SJCRH30 (cell line): ENCODE data around the gene PROK1. TPM values are rescaled to one million over a fixed set of nuclear protein-coding genes. Genes with fewer than 3 reads are reported as not detected.

Source experiments
- DNase-seq, 2 experiments: peaks; one replicate each; pipeline ENCODE4 v3.0.0-alpha.2; 2015 to 2020
- H3K27ac ChIP-seq: fragments of 250-450 bp; sonication (Bioruptor Pico); 2 replicates; pipeline ENCODE4 v1.5.1; 2020; ENCODE audit warnings: mild to moderate bottlenecking, moderate library complexity
- H3K27me3 ChIP-seq: fragments of 250-450 bp; sonication (Bioruptor Pico); 2 replicates; pipeline ENCODE4 v1.5.1; 2020; ENCODE audit warnings: mild to moderate bottlenecking, moderate library complexity
- H3K36me3 ChIP-seq: fragments of 250-450 bp; sonication (Bioruptor Pico); 2 replicates; pipeline ENCODE4 v1.5.1; 2020; ENCODE audit warnings: mild to moderate bottlenecking, moderate library complexity
- H3K4me1 ChIP-seq: fragments of 250-450 bp; sonication (Bioruptor Pico); 2 replicates; pipeline ENCODE4 v1.5.1; 2020; ENCODE audit warnings: mild to moderate bottlenecking, moderate library complexity
- H3K4me3 ChIP-seq: fragments of 250-450 bp; sonication (Bioruptor Pico); 2 replicates; pipeline ENCODE4 v1.5.1; 2020; ENCODE audit warnings: mild to moderate bottlenecking, moderate library complexity
- H3K9me3 ChIP-seq: fragments of 250-450 bp; sonication (Bioruptor Pico); replicated peaks from 2 replicates; pipeline ENCODE4 v1.5.1; 2020; ENCODE audit warnings: mild to moderate bottlenecking, moderate library complexity
- total RNA-seq: library from RNA; depleted of rRNA; stranded (reverse); fragments of >200 nt; shearing (Covaris generic); gene quantifications from 2 replicates; pipeline ENCODE4 v1.2.3, GENCODE V29; 2014

The PROK1 gene
- total RNA-seq, 1 experiment from 2014 or later = not detected

DNA sequence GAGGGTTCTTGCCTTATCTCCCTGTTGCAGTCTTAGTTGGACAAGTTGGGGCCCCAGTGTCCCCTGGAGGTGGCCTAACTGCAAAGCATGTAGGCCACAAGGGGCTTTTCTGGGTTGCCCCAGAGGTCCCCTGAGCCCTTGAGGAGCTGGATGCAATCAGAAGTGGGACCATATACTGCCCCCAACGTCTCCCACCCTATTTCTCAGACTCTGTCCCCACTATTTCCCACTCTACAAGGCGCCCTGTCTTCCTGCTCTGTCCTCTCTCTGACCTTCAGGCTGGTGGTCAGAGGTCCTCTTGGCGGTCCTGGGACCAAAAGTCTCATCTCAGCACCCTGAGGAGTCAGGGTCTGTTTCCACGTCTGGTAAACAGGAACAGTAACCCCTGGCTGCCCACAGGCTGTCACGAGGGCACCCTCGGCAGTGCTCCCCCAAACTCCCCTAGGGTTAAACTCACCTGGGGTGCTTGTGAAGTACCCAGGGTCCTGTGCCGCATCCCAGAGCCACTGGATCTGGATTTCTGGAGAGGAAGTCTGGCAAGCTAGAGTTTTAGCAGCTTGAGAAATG is 14.9 kb downstream of the PROK1 start:
- DNase-seq = no peak
- H3K4me3 ChIP-seq = no peak overlapping the region
- no peak overlapping the region for H3K27ac ChIP-seq
- no peaks in the 10 kb centered on the region for H3K9me3 ChIP-seq
- no peaks in the 10 kb centered on the region for H3K36me3 ChIP-seq
- no peaks in the 10 kb centered on the region for H3K4me1 ChIP-seq
- H3K27me3 ChIP-seq = peaks cover 7% of the 10 kb centered on the region; the same call in 1 of the 2 replicates

DNA sequence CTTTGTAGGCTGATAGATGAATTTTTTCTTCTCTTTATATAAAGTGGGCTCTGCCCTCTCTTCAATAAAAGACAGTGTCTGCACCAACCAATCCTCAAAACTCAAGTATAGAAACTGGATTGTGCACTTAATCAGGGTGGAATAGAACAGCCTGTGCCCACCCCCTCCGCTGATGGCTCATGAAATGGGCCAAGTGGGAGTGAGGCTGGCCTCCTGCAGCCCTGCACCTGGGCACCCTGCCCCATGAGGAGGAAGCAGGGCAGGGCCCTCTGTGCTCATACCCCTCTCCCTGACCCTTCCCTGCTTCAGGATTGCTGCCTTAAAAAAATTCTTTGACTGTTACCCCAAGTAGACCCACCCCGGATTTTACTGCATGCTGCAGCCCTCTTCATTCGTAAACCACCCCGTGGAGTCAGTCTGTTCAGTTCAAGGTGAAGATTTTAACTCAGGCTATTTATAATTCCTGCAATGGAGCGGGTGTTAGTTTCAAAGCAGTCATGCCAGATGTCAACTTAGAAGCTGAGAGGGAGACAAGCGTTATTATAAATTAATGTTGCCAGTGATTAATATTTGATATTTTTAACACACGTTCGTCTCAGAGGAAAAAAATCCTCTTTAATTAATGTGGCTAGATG is 15.8 kb downstream of the PROK1 start:
- DNase-seq = no peak
- Histone ChIP-seq H3K27me3 (peaks cover 9% of the 10 kb centered on the region; the same call in 1 of the 2 replicates), H3K9me3 (no peaks in the 10 kb centered on the region), H3K4me3 (no peak overlapping the region), H3K36me3 (no peaks in the 10 kb centered on the region), H3K27ac (no peak overlapping the region), H3K4me1 (no peaks in the 10 kb centered on the region)

- H3K4me1 ChIP-seq = no peaks in the 10 kb centered on the region
- H3K9me3 ChIP-seq = no peaks in the 10 kb centered on the region
- H3K27me3 ChIP-seq = peaks cover 9% of the 10 kb centered on the region; the same call in 1 of the 2 replicates
- no peak for DNase-seq
- no peaks in the 10 kb centered on the region for H3K36me3 ChIP-seq
- H3K27ac ChIP-seq = no peak overlapping the region
- H3K4me3 ChIP-seq = no peak overlapping the region
Observed at GRCh38 chr1:110471131-110471530, 20.2 kb downstream of the PROK1 start.

DNA sequence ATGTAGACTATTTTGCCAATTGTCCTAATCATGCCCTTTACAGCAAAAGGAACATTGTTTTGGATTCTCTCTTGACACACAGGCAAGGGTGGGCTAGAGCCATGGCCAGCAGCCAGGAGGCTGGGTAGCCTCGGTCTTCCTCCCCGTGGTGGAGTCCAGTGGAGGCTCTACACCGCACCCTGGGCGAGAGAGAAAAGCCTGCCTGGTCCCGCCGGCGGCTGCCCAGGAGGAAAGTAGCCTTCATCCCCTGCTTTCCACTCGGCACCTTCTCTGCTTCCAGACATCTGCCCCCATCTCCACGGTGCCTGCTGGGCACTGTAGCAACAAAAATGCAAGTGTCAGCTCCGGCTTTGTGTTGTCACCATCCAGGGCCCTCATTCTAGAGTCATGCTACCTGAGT is 21.6 kb downstream of the PROK1 start:
- H3K27ac ChIP-seq = no peak overlapping the region
- H3K4me3 ChIP-seq = no peak overlapping the region
- no peaks in the 10 kb centered on the region for H3K36me3 ChIP-seq
- no peaks in the 10 kb centered on the region for H3K4me1 ChIP-seq
- H3K27me3 ChIP-seq = peaks cover 4% of the 10 kb centered on the region; the same call in 1 of the 2 replicates
- DNase-seq = no peak
- H3K9me3 ChIP-seq = no peaks in the 10 kb centered on the region

DNA sequence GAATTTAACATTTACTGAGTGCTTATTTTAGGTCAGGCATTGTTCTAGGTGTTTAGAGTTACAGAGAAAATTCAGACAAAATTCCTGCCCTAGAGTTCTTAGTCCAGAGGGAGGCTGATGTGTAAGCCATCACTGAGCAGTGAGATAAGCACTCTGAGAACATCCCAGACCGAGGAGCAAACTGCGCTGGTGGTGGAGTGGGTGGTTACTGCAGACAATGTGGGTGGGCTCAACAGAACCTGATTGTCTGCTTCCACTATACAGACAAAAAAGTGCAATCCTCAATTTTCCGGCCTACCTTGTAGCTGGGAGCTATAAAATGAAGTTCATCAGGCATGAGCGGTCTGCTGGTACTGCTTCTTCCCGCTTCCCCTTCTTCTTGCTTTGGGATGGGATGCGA is 23.5 kb downstream of the PROK1 start:
- no peaks in the 10 kb centered on the region for H3K4me1 ChIP-seq
- H3K9me3 ChIP-seq = no peaks in the 10 kb centered on the region
- peaks cover 2% of the 10 kb centered on the region; the same call in 1 of the 2 replicates for H3K27me3 ChIP-seq
- no peaks in the 10 kb centered on the region for H3K36me3 ChIP-seq
- no peak for DNase-seq
- no peak overlapping the region for H3K4me3 ChIP-seq
- no peak overlapping the region for H3K27ac ChIP-seq

GRCh38 chr1:110475362-110476027 is 24.5 kb downstream of the PROK1 start:
- peaks cover 2% of the 10 kb centered on the region; the same call in 1 of the 2 replicates for H3K27me3 ChIP-seq
- no peak overlapping the region for H3K4me3 ChIP-seq
- no peak for DNase-seq
- no peaks in the 10 kb centered on the region for H3K4me1 ChIP-seq
- no peaks in the 10 kb centered on the region for H3K36me3 ChIP-seq
- H3K27ac ChIP-seq = no peak overlapping the region
- H3K9me3 ChIP-seq = no peaks in the 10 kb centered on the region

DNA sequence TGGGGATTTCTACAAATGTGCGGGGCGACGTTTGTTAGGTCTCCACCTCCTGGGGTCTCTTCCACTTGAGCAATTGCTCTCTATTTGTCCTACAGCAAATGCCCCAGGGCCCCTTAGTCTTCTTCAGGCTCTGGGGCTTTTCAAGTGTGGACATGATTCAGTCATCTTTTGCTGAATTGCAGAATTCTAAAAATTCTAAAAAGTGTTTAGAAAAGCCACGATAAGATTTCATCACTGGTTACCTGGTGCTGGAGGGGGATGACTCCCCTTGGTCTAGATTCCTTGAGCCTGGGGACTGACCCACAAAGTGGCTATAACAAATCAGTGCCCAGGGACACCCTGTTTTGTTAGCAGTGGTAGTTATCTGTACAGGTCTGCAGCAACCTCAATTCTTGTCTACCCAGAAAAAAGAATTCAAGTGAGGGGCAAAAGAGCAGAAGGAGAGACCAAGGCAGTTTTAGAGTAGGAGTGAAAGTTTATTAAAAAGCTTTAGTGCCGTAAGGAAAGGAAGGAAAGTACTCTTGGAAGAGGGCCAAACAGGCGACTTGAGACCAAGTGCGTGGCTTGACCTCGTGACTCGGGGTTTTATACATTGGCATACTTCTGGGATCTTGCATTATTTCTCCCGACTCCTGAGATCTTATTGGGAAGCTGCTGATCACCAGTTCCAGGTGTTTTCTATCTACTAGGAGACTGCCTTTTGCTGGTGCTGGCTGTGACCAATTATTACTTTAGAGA is 25.2 kb downstream of the PROK1 start:
- Histone ChIP-seq H3K9me3 (no peaks in the 10 kb centered on the region), H3K27ac (no peak overlapping the region), H3K27me3 (no peaks in the 10 kb centered on the region; the same call in 1 of the 2 replicates), H3K36me3 (no peaks in the 10 kb centered on the region), H3K4me1 (no peaks in the 10 kb centered on the region), H3K4me3 (no peak overlapping the region)
- DNase-seq = no peak

DNA sequence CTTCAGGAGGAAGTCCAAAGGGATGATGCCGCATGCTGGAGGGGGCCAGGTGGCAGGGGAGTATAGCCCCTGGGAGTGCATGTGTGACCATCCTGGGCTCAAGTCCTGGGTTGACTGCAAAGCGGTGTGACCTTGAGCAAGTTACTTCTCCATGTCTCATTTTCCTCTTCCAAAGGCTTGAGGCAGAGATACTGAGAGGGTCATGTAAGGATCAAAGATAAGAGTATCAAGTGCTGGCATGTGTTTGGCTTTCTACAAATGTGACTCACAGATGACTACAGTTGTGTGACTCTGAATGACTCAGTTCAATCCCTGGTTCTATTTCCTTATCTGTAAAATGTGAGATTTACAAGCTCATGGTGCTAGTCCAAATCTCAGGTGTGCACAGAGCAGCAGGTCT is 26.1 kb downstream of the PROK1 start:
- H3K4me3 ChIP-seq = no peak overlapping the region
- H3K27ac ChIP-seq = no peak overlapping the region
- H3K9me3 ChIP-seq = no peaks in the 10 kb centered on the region
- DNase-seq = no peak
- no peaks in the 10 kb centered on the region for H3K36me3 ChIP-seq
- no peaks in the 10 kb centered on the region for H3K4me1 ChIP-seq
- H3K27me3 ChIP-seq = peaks cover 1% of the 10 kb centered on the region; the same call in 1 of the 2 replicates

DNA sequence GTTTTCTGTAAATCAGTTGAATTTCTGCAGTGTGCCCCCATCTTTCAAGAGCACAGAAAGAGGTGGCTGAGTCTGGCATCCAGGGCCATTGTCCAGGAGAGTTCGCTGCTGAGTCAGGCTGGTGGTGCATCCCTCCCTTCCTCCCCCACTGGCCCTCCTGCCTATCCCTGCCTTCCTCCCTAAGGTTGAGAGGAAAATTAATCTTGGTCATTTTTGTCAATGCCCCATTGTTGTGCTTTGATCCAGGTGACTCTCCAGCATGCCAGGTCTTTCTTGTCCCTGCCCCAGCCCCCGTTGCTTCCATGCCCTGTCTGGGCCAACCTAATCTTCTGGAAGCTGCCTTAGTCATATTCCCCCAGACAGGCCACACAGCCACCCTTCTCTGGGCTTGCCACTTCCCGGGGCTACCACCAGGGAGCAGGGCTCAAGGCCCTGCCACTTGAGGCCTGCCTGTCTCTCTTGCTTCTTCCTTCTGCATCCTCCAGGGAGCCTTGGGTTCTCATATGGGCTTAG is 26.6 kb downstream of the PROK1 start:
- H3K27me3 ChIP-seq = peaks cover 3% of the 10 kb centered on the region; the same call in 1 of the 2 replicates
- H3K36me3 ChIP-seq = no peaks in the 10 kb centered on the region
- no peak overlapping the region for H3K27ac ChIP-seq
- no peaks in the 10 kb centered on the region for H3K9me3 ChIP-seq
- H3K4me1 ChIP-seq = no peaks in the 10 kb centered on the region
- H3K4me3 ChIP-seq = no peak overlapping the region
- no peak for DNase-seq

- H3K9me3 ChIP-seq = no peaks in the 10 kb centered on the region
- H3K4me1 ChIP-seq = no peaks in the 10 kb centered on the region
- no peaks in the 10 kb centered on the region for H3K36me3 ChIP-seq
- no peak for DNase-seq
- H3K4me3 ChIP-seq = no peak overlapping the region
- H3K27ac ChIP-seq = no peak overlapping the region
- peaks cover 6% of the 10 kb centered on the region; the same call in 1 of the 2 replicates for H3K27me3 ChIP-seq
Observed at GRCh38 chr1:110477967-110478640, 27.2 kb downstream of the PROK1 start.

DNA sequence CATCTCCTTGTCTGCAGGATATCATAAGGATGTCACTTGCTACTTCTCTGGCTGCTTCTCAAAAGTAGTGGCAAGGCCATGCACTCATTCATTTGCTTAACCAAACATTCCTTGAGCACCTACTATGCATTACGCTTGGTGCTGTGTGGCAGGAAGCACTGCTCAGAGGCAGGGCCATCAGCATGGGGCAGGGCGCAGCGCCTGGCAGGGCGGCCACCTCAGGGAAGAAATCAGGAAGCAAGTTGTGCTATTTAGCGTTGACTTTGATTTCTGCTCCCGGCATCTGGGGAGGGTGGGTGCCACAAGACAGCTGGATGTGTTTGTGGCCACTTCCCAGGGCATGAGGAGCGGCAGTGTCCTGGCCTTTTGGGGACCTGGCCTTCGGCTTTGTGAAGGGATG is 27.9 kb downstream of the PROK1 start:
- no peaks in the 10 kb centered on the region for H3K36me3 ChIP-seq
- H3K4me1 ChIP-seq = no peaks in the 10 kb centered on the region
- no peak overlapping the region for H3K27ac ChIP-seq
- no peak overlapping the region for H3K4me3 ChIP-seq
- peaks cover 13% of the 10 kb centered on the region; the same call in 1 of the 2 replicates for H3K27me3 ChIP-seq
- no peaks in the 10 kb centered on the region for H3K9me3 ChIP-seq
- DNase-seq = no peak

DNA sequence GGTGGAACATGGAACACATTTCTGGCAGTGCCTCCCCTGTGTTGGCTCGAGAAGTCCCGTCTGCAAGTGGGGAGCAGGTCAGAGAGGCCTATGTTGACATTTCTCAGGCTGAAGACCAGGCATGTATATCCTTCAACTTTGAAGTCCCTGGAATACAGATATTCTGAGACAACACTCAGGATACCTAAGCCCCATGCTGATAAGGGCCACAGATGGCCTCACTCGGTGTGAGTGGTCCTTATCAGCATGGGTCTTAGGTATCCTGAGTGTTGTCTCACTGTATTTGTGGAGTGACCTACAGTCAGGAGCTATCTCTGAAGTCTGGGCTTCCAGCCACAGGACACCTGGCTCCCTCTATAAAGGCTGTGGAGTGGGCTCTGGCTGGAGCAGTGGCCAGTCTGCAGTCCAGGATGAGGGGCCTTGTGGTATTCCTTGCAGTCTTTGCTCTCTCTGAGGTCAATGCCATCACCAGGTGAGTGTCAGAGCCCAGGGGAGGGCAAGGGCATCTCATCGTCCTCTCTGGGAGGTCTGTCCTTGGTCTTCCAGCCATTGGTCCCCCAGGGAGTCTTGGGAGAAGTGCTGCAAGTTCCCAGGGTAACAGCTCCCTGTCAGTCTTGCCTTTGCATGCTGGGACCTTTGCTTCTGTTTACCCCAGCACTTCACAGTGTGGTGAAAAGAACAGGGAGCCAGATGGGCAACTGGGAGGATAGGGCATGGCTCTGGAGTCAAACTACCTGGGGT is 29.6 kb downstream of the PROK1 start:
- H3K36me3 ChIP-seq = no peaks in the 10 kb centered on the region
- no peaks in the 10 kb centered on the region for H3K9me3 ChIP-seq
- no peaks in the 10 kb centered on the region for H3K4me1 ChIP-seq
- no peak overlapping the region for H3K27ac ChIP-seq
- H3K4me3 ChIP-seq = no peak overlapping the region
- DNase-seq = no peak
- H3K27me3 ChIP-seq = peaks cover 22% of the 10 kb centered on the region; the same call in 1 of the 2 replicates

DNA sequence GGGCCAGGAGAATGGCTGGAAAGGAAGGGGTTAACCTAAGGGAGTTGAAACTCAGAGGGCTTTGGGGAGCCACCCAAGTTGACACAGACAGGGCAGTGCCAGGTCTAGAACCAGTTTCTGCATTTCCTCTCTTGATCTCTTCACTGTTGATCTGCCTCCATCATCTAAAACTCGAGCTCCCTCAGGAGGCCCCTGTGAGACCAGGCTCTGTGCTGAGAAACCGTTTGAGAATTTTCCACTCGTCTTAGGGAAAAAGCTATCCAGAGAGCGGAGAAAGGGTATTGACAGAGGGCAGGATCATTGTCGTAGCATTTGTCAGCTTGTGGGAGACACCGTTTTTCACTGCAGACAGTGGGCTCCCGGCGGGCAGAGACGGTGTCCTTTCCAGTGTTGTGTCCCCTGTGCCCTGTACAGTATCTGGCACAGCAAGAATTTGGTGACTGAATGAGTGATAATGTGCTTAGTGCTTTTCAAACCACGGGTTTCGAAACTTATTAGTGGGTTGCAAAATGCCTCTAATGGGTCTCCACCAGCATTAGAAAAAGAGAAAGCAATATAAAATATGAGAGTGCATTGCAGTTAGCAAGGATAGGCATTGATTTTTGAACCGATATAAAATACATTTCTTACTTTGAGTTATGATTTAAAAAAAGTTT is 31.1 kb downstream of the PROK1 start:
- no peaks in the 10 kb centered on the region for H3K36me3 ChIP-seq
- DNase-seq = no peak

More for the DNA sequence above, 31.1 kb downstream of the PROK1 start:
- H3K27ac ChIP-seq = no peak overlapping the region
- no peaks in the 10 kb centered on the region for H3K4me1 ChIP-seq
- no peaks in the 10 kb centered on the region for H3K9me3 ChIP-seq
- H3K27me3 ChIP-seq = peaks cover 22% of the 10 kb centered on the region; the same call in 1 of the 2 replicates
- H3K4me3 ChIP-seq = no peak overlapping the region
